HG03066 (cell line): Measurements from ENCODE around the gene WRNIP1.

Experiments used
- ATAC-seq: cut with Tn5 transposase; IDR thresholded peaks from one replicate; pipeline ENCODE4 v1.9.1; 2021; ENCODE audit warnings: low read depth; ENCODE audit not compliant: unreplicated experiment

Gene WRNIP1

GRCh38 chr6:2739335-2739734 lies 25.9 kb upstream of the WRNIP1 start:
- ATAC-seq: no peak

- ATAC-seq: no peak
Measured at GRCh38 chr6:2740581-2740980, 24.6 kb upstream of the WRNIP1 start.

- ATAC-seq: no peak
Measured at GRCh38 chr6:2741756-2742155, 23.4 kb upstream of the WRNIP1 start.

GRCh38 chr6:2743280-2744208 lies 21.6 kb upstream of the WRNIP1 start:
- ATAC-seq: no peak

- ATAC-seq: no peak
Measured at GRCh38 chr6:2744209-2744771, 20.9 kb upstream of the WRNIP1 start.

- ATAC-seq: no peak
Measured at GRCh38 chr6:2744778-2745177, 20.4 kb upstream of the WRNIP1 start.

GRCh38 chr6:2745246-2745645 lies 19.9 kb upstream of the WRNIP1 start:
- ATAC-seq: no peak

GRCh38 chr6:2746557-2747061 lies 18.6 kb upstream of the WRNIP1 start:
- ATAC-seq: no peak

GRCh38 chr6:2748183-2748582 lies 17.0 kb upstream of the WRNIP1 start:
- no peak for ATAC-seq

- ATAC-seq: no peak
Measured at GRCh38 chr6:2749969-2750600, 15.1 kb upstream of the WRNIP1 start.

GRCh38 chr6:2750832-2751231 lies 14.4 kb upstream of the WRNIP1 start, which contains the start of gene MYLK4:
TSS of gene MYLK4 (minus strand) at chr6:2750922. CDS start at chr6:2749294, 1,628 bp downstream.
- ATAC-seq: no peak

- ATAC-seq: no peak
Measured at GRCh38 chr6:2751871-2752270, 13.3 kb upstream of the WRNIP1 start.

- no peak for ATAC-seq
Measured at GRCh38 chr6:2752477-2753109, 12.6 kb upstream of the WRNIP1 start.

GRCh38 chr6:2753110-2753489 lies 12.1 kb upstream of the WRNIP1 start:
- ATAC-seq: no peak

GRCh38 chr6:2753743-2754142 lies 11.4 kb upstream of the WRNIP1 start:
- no peak for ATAC-seq

- no peak for ATAC-seq
Measured at GRCh38 chr6:2754393-2754792, 10.8 kb upstream of the WRNIP1 start.

- ATAC-seq: no peak
Measured at GRCh38 chr6:2754911-2755310, 10.3 kb upstream of the WRNIP1 start.

- ATAC-seq: no peak
Measured at GRCh38 chr6:2755456-2755855, 9.7 kb upstream of the WRNIP1 start.

GRCh38 chr6:2756241-2756640 lies 9.0 kb upstream of the WRNIP1 start:
- ATAC-seq: no peak

- ATAC-seq: no peak
Measured at GRCh38 chr6:2756687-2757224, 8.4 kb upstream of the WRNIP1 start.

GRCh38 chr6:2758980-2759379 lies 6.2 kb upstream of the WRNIP1 start:
- no peak for ATAC-seq
